NCI-H345 (cell line): ENCODE data around the gene HDHD3.
A peak's percentile ranks its signal among the peaks of the same experiment; 100 is the strongest.
"Not testable (repeated sequence)": the region's sequence is repeated elsewhere in the genome, so short reads cannot be mapped to it uniquely, and the experiment has no call there.

Experiments used
- DNase-seq: peaks from one replicate; lab custom pipeline; 2025; lab: John Stamatoyannopoulos, UW

HDHD3 gene

DNA sequence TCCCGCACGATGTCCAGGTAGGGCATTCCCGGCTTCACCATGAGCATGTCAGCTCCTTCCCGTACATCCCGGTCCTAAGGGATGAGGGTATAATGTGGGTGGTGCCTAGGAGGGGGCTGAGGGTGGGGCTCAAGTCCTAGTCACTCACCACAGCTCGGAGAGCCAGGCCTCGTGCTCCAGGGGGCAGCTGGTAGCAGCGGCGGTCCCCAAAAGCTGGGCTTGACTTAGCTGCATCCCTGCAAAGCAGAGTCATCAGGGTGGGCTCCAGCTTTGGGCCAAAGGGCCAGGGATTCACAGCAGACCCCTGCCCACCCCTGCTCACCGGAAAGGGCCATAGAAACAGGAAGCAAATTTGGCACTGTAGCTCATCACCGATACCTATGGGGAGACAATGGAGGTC, 12.7 kb upstream of the HDHD3 start:
- DNase-seq, result no peak

DNA sequence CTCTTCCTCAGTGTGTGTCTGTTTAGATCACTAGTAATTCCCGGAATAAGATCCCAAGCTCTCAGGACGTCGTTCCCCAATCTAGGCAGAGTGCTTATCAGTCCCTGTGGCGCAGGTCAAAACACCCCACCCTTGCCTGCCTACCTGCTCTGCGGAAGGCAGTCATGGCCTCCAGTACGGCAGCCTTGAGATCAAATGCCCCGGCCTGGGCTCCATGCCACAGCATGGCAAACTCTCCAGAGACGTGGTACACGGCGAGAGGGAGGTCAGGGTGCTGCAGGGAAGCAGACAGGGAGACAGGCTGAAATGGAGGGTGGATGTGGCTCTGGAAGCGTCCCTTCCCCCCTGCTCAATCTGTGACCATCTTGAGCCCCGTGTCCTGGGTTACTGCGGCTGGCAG, 12.0 kb upstream of the HDHD3 start:
- no peak for DNase-seq

DNA sequence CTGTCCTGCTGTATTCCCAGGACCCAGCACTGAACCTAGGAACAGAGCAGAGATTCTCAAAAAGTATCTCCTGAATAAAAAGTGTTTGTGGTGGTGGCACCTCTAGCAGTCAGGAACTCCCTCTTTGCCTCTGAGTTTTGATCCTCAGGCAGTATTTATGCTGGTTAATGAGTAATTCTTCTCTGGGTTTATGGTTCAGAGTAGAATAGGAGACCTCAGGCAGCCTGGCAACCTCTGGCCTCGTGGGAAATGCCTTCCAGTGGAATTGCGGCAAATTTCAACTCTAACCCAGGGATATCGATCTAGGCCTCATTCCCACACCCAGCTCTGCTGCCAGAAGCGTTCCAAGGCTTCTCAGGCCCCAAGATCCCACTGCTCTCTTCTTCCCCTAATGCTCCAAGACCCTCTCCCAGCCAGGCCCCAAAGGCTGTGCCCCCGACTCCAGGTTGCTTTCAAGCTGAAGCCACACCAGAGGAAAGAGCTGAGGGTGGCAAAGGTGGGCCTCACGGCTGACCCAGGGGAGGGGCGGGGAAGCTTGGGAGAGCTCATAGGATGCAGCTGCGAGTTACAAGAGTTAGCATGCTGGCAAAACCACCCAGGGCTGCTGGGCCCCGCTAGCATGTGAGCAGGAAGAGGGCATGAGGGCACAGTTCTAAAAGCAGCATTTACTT, 10.9 kb upstream of the HDHD3 start:
- no peak for DNase-seq

- no peak for DNase-seq
These were observed 10.0 kb upstream of the HDHD3 start for GRCh38 chr9:113386571-113387393.

DNA sequence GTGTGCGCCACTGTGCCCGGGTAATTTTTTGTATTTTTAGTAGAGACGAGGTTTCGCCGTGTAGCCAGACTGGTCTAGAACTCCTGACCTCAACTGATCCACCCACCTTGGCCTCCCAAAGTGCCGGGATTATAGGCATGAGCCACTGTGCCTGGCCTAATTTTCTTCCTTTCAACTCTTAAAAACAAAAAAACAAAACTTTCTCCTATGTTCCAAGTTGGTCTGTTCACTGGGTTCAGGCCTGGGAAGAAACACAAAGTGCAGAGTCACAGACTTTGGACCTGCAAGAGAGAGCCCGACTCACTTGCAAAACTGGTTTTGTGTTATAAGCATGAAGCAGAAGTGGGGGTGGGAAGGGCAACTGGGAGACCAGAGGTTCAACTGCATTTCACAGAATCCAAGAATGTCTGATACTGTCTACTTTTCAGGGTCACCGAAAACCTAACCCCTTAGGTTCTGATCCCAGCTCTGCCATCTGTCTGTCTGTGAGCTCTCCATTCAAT, 5.2 kb upstream of the HDHD3 start:
- no peak for DNase-seq

- DNase-seq, result not testable (repeated sequence)
These were observed 4.7 kb upstream of the HDHD3 start for GRCh38 chr9:113381441-113381840.

DNA sequence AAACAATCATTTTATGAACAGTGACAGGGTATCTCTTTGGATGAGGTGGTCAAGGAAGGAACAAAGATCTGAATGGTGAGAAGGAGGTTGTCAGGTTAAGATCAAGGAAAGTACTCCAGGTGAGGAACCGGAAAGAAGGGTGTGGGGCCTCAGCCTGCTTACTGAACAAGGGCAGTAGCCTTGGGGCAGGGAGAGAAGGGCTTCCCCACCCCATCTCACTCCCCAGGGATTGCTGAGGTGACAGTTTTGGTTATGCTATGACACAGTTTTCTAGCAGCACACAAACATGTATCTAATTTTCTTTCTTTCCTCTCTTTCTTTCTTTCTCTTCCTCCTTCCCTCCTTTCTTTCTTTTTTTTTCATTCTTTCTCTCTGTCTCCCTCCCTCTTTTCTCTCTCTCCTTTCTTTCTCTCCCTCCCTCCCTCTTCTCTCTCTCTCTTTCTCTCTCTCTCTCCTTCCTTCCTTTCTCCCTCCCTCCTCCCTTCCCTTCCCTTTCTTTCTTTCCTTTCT, 4.1 kb upstream of the HDHD3 start:
- DNase-seq, result peak; percentile 51

- not testable (repeated sequence) for DNase-seq
These were observed 3.0 kb upstream of the HDHD3 start for GRCh38 chr9:113379829-113380210.

DNA sequence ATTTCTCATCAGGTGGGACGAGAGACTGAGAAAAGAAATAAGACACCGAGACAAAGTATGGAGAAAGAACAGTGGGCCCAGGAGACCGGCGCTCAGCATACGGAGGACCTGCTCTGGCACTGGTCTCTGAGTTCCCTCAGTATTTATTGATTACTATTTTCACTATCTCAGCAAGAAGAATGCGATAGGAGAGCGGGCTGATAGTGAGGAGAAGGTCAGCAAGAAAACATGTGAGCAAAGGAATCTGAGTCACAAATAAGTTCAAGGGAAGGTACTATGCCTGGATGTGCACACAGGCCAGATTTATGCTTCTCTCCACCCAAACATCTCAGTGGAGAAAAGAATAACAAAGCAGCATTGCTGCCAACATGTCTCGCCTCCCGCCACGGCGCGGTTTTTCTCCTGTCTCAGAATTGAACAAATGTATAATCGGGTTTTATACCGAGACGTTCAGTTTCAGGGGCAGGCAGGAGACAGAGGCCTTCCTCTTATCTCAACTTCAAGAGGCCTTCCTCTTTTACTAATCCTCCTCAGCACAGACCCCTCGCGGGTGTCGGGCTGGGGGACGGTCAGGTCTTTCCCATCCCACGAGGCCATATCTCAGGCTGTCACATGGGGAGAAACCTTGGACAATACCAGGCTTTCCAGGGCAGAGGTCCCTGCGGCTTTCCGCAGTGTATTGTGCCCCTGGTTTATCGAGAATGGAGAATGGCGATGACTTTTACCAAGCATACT, 2.5 kb upstream of the HDHD3 start:
- not testable (repeated sequence) for DNase-seq

DNA sequence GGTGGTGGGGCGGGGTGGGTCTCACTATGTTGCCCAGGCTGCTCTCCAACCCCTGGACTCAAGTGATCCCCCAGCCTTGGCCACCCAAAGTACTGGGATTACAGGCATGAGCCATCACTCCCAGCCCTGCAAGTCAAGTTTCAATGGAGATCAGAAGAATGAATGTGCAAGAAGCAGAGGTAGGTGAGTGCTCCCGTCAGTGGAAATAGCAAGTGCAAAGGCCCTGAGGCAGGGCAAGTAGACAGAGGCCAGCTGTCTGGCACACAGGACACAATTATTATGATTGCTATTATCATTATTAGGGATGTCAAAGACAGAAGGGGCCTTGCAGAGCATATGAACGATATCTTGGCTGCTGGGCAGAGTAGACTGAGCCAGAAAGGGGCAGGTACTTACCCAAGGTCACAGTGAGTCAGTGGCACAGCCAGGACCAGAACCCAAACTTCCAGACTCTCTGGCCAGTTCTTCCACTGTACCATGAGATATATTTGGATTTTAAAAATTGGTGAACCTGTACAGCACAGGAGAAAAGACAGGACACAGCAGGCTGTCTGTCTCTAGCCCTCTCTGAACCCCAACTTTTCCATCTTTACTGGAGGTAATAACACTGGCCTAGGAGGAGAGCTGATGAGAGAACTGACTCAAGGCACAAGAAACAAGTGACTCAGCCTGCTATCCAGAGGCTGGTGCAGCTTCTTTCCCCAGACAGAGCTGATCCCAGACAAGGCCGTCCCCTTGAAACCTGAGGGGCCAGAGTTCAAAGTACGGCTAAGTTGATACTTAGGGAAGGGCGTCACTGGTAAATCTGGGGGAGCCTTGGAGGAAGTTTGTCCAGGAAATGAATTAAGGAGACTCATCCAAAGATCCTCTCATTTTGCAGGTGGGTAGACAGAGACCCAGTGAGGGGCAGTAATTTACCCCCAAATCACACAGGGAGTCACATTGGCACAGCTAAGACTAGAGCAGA, 1.4 kb downstream of the HDHD3 start:
- DNase-seq, result no peak

DNA sequence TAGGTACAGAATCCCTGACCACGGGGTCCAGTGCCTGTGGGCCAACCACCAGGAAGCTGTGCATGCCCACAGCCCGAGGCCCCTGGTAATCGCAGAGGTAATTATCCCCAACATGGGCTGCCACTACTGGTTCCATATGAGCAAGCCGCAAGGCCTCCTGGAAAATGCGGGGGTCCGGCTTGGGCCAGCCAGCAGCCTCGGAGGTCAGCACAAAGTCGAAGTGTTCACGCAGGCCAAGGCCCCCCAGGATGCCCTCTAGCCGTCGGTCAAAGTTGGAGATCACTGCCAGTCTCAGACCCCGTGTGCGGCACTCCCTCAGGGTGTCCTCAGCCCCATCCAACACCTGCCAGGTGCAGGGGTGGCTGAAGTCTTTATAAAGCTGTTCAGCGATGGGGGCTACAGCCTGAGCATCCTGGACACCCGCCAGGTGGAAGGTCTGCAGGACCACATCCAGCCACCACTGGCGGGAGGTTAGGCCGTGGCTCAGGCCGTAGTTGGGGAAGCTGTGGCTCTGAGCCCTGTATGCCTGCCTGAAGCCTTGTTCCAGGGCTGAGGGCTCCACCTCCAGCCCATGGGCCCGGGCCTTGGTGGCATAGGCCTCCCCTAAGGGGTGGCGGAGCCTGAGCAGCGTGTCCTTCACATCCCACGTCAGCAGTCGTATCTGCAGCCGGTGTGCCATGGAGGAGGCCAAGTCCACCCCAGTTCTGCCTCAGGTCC, 3.0 kb downstream of the HDHD3 start:
- no peak for DNase-seq

DNA sequence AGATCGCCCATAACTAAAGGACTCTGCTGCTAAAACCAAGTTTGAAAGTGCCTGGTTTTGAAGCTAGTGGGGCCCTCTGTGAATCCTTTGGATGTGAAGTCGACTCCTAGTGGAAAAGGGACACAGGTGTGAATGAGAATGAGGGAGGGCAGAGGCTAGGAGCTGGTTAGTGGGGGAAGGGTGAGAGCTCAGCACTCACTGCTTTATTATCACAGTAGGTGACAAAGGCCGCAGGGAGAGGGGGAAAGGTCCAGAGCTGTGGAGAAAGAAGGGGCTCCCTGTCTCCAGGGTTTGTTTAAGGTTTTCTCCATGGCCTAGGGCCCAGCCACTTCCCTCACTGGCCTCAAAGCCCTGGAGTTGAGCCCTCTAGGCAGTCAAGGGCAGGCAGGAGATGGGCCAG, 3.5 kb downstream of the HDHD3 start:
- DNase-seq, result no peak

GRCh38 chr9:113372059-113372458, 4.7 kb downstream of the HDHD3 start:
- DNase-seq, result no peak

- peak; percentile 55 for DNase-seq
These were observed 5.9 kb downstream of the HDHD3 start for GRCh38 chr9:113370806-113371325.

- no peak for DNase-seq
These were observed 7.0 kb downstream of the HDHD3 start for GRCh38 chr9:113369855-113370140.

GRCh38 chr9:113368982-113369854, 7.6 kb downstream of the HDHD3 start:
- no peak for DNase-seq

DNA sequence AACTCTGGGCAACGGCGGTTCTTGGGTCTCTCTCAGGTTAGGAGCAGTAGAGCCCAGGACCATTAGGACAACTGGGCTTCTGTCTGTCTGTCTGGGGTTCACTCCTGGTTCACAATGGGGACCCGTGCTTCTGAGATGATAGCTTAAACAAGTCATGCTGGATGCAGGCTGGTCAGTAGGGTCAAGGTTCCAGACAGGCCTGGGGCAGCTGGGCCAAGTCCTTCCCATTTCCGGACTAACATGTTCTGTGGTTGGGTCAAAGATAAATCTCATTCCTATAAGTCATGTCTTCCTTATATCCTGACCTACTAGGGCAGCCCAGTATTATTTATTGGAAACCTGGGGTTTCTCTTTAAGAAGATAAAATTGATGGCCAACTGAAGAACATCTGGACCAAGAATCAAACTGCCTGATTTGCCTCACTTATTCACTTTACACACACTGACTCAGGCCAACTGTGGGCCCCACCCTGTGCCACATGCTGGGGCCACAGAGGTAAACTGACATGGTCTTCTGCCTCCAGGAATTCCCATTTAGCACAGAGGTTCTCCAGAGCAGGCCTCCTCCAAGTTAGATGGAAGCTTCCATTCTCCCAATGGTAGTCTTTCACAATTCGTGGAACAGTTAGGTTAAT, 8.3 kb downstream of the HDHD3 start:
- no peak for DNase-seq

GRCh38 chr9:113365652-113366051, 11.1 kb downstream of the HDHD3 start:
- not testable (repeated sequence) for DNase-seq

DNA sequence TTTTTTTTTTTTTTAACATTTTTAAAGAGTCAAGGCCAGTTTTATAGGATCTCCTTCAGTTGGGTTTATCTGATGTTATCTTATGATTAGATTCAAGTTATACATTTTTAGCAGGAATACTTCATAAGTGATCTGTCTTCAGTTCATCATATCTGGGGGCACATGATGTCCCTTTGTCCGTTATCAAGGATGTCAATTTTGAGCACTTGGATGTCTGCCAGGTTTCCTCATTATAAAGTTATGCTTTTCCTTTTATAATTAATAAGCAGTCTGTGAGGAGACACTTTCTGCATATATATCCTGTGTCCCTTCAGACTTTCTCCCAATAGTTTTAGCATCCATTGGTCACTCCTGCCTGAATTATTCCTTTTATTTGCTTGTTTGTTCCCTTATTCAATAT, 11.8 kb downstream of the HDHD3 start:
- DNase-seq, result no peak
